GM12878 (cell line): ENCODE results near the gene CDC27. TPM values are rescaled to one million over a fixed set of nuclear protein-coding genes. Genes with fewer than 3 reads are reported as not detected.
A peak's percentile ranks its signal among the peaks of the same experiment; 100 is the strongest.

Experiments
- ATF7 ChIP-seq: fragments of 450-650 bp; IDR thresholded peaks from 2 replicates; pipeline ENCODE4 v1.6.1; 2016; ENCODE audit warnings: low read depth, mild to moderate bottlenecking
- CBX5 ChIP-seq: sonication (generic); IDR thresholded peaks from 2 replicates; pipeline ENCODE4 v1.6.1; 2016; ENCODE audit warnings: low read depth, moderate library complexity, mild to moderate bottlenecking, inconsistent platforms
- CHD1 ChIP-seq: IDR thresholded peaks from 2 replicates; pipeline ENCODE4 v1.6.1; 2012; ENCODE audit warnings: low read depth, low read length, improper control_type of control experiment
- HDGF ChIP-seq: fragments of 450-650 bp; IDR thresholded peaks from 2 replicates; pipeline ENCODE4 v1.6.1; 2016; ENCODE audit warnings: antibody characterized with exemption
- HSF1 ChIP-seq: fragments of 150-350 bp; IDR thresholded peaks from 2 replicates; pipeline ENCODE4 v1.6.1; 2014; ENCODE audit warnings: mild to moderate bottlenecking, low read depth, low read length
- MAX ChIP-seq: IDR thresholded peaks from 2 replicates; pipeline ENCODE4 v1.6.1; 2012; ENCODE audit warnings: low read depth, low read length, improper control_type of control experiment
- MLLT1 ChIP-seq: fragments of 450-650 bp; IDR thresholded peaks from 2 replicates; pipeline ENCODE4 v1.6.1; 2016; ENCODE audit warnings: mild to moderate bottlenecking
- MTA3 ChIP-seq: IDR thresholded peaks from 2 replicates; pipeline ENCODE4 v1.6.1; 2012; ENCODE audit warnings: low read length, inconsistent platforms, borderline replicate concordance
- MYC ChIP-seq: IDR thresholded peaks from 2 replicates; pipeline ENCODE4 v1.6.1; 2011; ENCODE audit warnings: mild to moderate bottlenecking, low read length, moderate library complexity, inconsistent platforms; ENCODE audit not compliant: insufficient read depth, insufficient replicate concordance, insufficient read length, severe bottlenecking
- POLR2AphosphoS2 ChIP-seq: IDR thresholded peaks from 2 replicates; pipeline ENCODE4 v1.6.1; 2011; ENCODE audit warnings: low read depth, mild to moderate bottlenecking, low read length, improper control_type of control experiment, moderate library complexity
- PRDM15 ChIP-seq: fragments of 450-650 bp; formaldehyde crosslinking; IDR thresholded peaks from 2 replicates; pipeline ENCODE4 v1.4.0; 2020; ENCODE audit warnings: mild to moderate bottlenecking, moderate library complexity
- SIN3A ChIP-seq: IDR thresholded peaks from 2 replicates; pipeline ENCODE4 v1.6.1; 2012; ENCODE audit warnings: low read depth, low read length, improper control_type of control experiment
- SKIL ChIP-seq: fragments of 450-650 bp; IDR thresholded peaks from 2 replicates; pipeline ENCODE4 v1.6.1; 2017; ENCODE audit warnings: mild to moderate bottlenecking, low read depth, inconsistent platforms; ENCODE audit not compliant: poor library complexity, severe bottlenecking
- SMAD1 ChIP-seq: fragments of 450-650 bp; IDR thresholded peaks from 2 replicates; pipeline ENCODE4 v1.6.1; 2018; ENCODE audit warnings: mild to moderate bottlenecking, low read depth; ENCODE audit not compliant: partially characterized antibody
- SMC3 ChIP-seq: IDR thresholded peaks from 2 replicates; pipeline ENCODE4 v1.6.1; 2011; ENCODE audit warnings: low read length, improper control_type of control experiment, borderline replicate concordance
- SUZ12 ChIP-seq: fragments of 200-600 bp; sonication (generic); IDR thresholded peaks from one replicate; pipeline ENCODE4 v1.6.1; 2018; ENCODE audit warnings: antibody characterized with exemption, mild to moderate bottlenecking; ENCODE audit not compliant: unreplicated experiment
- TARDBP ChIP-seq: IDR thresholded peaks from 2 replicates; pipeline ENCODE4 v1.6.1; 2016; ENCODE audit warnings: borderline replicate concordance
- TCF12 ChIP-seq: IDR thresholded peaks from 2 replicates; pipeline ENCODE4 v1.6.1; 2011; ENCODE audit warnings: low read depth, mild to moderate bottlenecking, low read length
- WRNIP1 ChIP-seq: IDR thresholded peaks from 2 replicates; pipeline ENCODE4 v1.6.1; 2011; ENCODE audit warnings: low read depth, low read length, improper control_type of control experiment, borderline replicate concordance
- ZBED1 ChIP-seq: IDR thresholded peaks from 2 replicates; pipeline ENCODE4 v1.6.1; 2016; ENCODE audit warnings: borderline replicate concordance
- polyA plus RNA-seq, 11 experiments: library from polyadenylated mRNA; depleted of rRNA in 4 of 11; unstranded in 6 of 11; stranded (reverse) in 5 of 11; fragments of >200 nt; fragmentation: Nextera tagmentation in 4 of 11; fragmentation: Illumina TruSeq in 1 of 11; extraction: Ambion mirVana in 4 of 11; extraction: Trizol in 1 of 11; gene quantifications; 1 replicate in 1 of 11; 2 replicates in 10 of 11; pipeline versions ENCODE4 v1.2.1 to v1.2.3, GENCODE V29; 2011 to 2016; ENCODE audit warnings: inconsistent platforms in 2 of 11, missing spikeins in 2 of 11, low read depth in 1 of 11
- total RNA-seq, 4 experiments: library from RNA; depleted of rRNA in 3 of 4; stranded (reverse); fragments of >200 nt in 3 of 4; fragmentation: Illumina TruSeq in 1 of 4; extraction: Trizol in 1 of 4; gene quantifications; 2 replicates each; pipeline versions ENCODE4 v1.2.1 to v1.2.3, GENCODE V29; 2013 to 2021

CDC27 gene
- total and polyA plus RNA-seq, 10 of the 15 experiments (the other 5 are each of a cell fraction or from before 2014, with no cell fraction given) = 23.2 to 138 (median 97.8) TPM

GRCh38 chr17:47204722-47205418 lies 15.8 kb upstream of the CDC27 start (continued):
- TF ChIP-seq MLLT1 (no peak), HDGF (0 out of 2 replicates have a peak, but pooled peaks have one; percentile 12), MYC (no peak), MAX (no peak), SMC3 (no peak), POLR2AphosphoS2 (no peak), HSF1 (no peak), SMAD1 (no peak), ZBED1 (peak; percentile 17; the same call in 1 of the 2 replicates), MTA3 (no peak), SKIL (no peak), SUZ12 (no peak), CBX5 (no peak), PRDM15 (CRISPR knock-in tag) (no peak), SIN3A (no peak), WRNIP1 (no peak), TCF12 (no peak), CHD1 (no peak), ATF7 (peak; percentile 86), TARDBP (no peak)
